Tibial nerve (tissue), 4 donors: ENCODE results near the gene MAML2. TPM values are rescaled to one million over a fixed set of nuclear protein-coding genes. Genes with fewer than 3 reads are reported as not detected.

Experiments used
- DNase-seq, 2 donors: peaks; one replicate each; pipeline ENCODE4 v3.0.0-alpha.2; 2019; ENCODE audit warnings: low spot score in 2 of 2
- H3K27ac ChIP-seq, 4 donors: fragments of 200-600 bp; sonication (generic) in 3 of 4; one replicate each; pipeline ENCODE4 v1.5.1; 2017 to 2019; ENCODE audit warnings: mild to moderate bottlenecking in 1 of 4
- H3K27me3 ChIP-seq, 2 donors: fragments of 200-600 bp; sonication (generic) in 1 of 2; one replicate each; pipeline versions ENCODE4 v1.5.1 to v1.6.0; 2017 to 2019
- H3K36me3 ChIP-seq, 3 donors: fragments of 200-600 bp; sonication (generic); one replicate each; pipeline ENCODE4 v1.5.1; 2018 to 2019
- H3K4me1 ChIP-seq, 4 donors: fragments of 200-600 bp; sonication (generic) in 3 of 4; one replicate each; pipeline ENCODE4 v1.5.1; 2017 to 2019
- H3K4me3 ChIP-seq, 4 donors: fragments of 200-600 bp; sonication (generic) in 3 of 4; one replicate each; pipeline ENCODE4 v1.5.1; 2017 to 2019; ENCODE audit warnings: mild to moderate bottlenecking in 1 of 4, moderate library complexity in 1 of 4
- H3K9me3 ChIP-seq, 4 donors: fragments of 200-600 bp; sonication (generic) in 3 of 4; one replicate each; pipeline ENCODE4 v1.5.1; 2017 to 2019
- EP300 ChIP-seq, 2 donors: sonication (generic); formaldehyde crosslinking; IDR thresholded peaks; one replicate each; pipeline ENCODE4 v1.6.1; 2017; ENCODE audit warnings: antibody characterized with exemption in 2 of 2, mild to moderate bottlenecking in 1 of 2
- POLR2A ChIP-seq, 2 donors: fragments of 450-650 bp; IDR thresholded peaks; one replicate each; pipeline ENCODE4 v1.6.1; 2017; ENCODE audit warnings: antibody characterized with exemption in 2 of 2, mild to moderate bottlenecking in 2 of 2, moderate library complexity in 2 of 2
- WGBS, 2 donors: methylation state at CpG; one replicate each; pipeline ENCODE4 v1.1.5; 2018; 5-methylcytosine and 5-hydroxymethylcytosine counted together
- total RNA-seq, 4 donors: library from RNA; depleted of rRNA; stranded (reverse); fragments of >200 nt; gene quantifications; one replicate each; pipeline ENCODE4 v1.1.0, GENCODE V29; 2016
- TF ChIP-seq, protein P1 (sequence below), 5 experiments: fragments of 200-600 bp in 3 of 5; fragments of 450-650 bp in 2 of 5; sonication (generic) in 3 of 5; IDR thresholded peaks; one replicate each; pipeline ENCODE4 v1.5.1; 2016 to 2019; ENCODE audit warnings: antibody characterized with exemption in 5 of 5, mild to moderate bottlenecking in 3 of 5, moderate library complexity in 2 of 5

Gene MAML2
- total RNA-seq, 4 donors from 2014 or later, result 20.5 to 38.4 (median 27.9) TPM

DNA sequence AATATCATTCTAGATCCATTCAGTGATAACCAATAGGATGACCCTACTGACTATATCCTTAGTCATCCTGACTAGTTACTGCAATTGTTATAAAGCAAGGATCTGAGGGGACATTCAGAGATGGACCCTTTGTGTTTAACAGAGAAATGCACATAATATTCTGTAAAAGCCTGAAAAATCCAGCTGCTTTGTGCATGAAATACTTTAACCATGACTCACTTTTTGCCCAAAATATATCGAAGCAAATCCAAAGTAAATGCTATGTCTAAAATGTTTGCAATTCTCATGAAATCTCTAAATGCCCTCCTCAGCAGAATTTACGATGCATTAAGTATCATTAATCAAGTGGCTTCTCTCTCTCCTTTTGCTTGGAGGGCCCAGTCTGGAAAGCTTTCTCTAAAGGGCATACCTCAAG is 240.3 kb downstream of the MAML2 start:
- 22 to 29% methylated on average over 2 of the region's 2 CpGs for WGBS, 2 donors
- H3K36me3 ChIP-seq, result no peaks in the 10 kb centered on the region
- H3K9me3 ChIP-seq, result no peaks in the 10 kb centered on the region
- no peaks in the 10 kb centered on the region for H3K27me3 ChIP-seq
- H3K4me3 ChIP-seq, result no peak overlapping the region
- peak overlapping the region in 2 of 4 donors; percentile 69 to 79 for H3K27ac ChIP-seq
- DNase-seq, result no peak
- no peak for TF ChIP-seq POLR2A (IDR thresholded peaks at IDR 0.05)
- TF ChIP-seq EP300 (IDR thresholded peaks at IDR 0.05), result no peak
- TF ChIP-seq, protein P1, sequence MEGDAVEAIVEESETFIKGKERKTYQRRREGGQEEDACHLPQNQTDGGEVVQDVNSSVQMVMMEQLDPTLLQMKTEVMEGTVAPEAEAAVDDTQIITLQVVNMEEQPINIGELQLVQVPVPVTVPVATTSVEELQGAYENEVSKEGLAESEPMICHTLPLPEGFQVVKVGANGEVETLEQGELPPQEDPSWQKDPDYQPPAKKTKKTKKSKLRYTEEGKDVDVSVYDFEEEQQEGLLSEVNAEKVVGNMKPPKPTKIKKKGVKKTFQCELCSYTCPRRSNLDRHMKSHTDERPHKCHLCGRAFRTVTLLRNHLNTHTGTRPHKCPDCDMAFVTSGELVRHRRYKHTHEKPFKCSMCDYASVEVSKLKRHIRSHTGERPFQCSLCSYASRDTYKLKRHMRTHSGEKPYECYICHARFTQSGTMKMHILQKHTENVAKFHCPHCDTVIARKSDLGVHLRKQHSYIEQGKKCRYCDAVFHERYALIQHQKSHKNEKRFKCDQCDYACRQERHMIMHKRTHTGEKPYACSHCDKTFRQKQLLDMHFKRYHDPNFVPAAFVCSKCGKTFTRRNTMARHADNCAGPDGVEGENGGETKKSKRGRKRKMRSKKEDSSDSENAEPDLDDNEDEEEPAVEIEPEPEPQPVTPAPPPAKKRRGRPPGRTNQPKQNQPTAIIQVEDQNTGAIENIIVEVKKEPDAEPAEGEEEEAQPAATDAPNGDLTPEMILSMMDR (IDR thresholded peaks at IDR 0.05), result no peak
- H3K4me1 ChIP-seq, result peaks cover 5 to 59% (median 32%) of the 10 kb centered on the region in 4 donors

DNA sequence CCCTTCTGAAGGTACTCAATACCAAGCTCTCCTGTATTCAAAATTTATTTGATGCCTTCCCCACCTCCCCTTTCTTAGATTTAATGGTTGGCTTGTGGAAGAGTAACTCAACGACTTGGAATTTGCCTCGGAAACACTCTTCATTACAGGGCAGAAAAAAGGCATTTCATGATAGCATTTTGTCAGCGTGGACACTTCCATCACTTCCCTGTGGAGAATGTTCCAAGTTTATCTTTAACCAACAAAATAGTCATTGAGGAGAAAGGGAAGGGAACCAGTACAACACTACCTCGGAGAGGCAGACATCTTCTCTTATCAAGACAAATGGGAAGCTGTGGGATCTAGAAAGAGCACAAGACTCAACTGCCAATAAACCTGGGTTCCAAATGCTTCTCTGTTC is 241.8 kb downstream of the MAML2 start:
- Histone ChIP-seq H3K36me3 (no peaks in the 10 kb centered on the region), H3K4me3 (no peak overlapping the region), H3K27ac (peak overlapping the region in 2 of 4 donors; percentile 69 to 79), H3K4me1 (peaks cover 5 to 69% (median 34%) of the 10 kb centered on the region in 4 donors), H3K27me3 (no peaks in the 10 kb centered on the region), H3K9me3 (no peaks in the 10 kb centered on the region)
- 88 to 90% methylated on average over 4 of the region's 4 CpGs for WGBS, 2 donors
- no peak for DNase-seq
- TF ChIP-seq, protein P1 (IDR thresholded peaks at IDR 0.05), result no peak
- TF ChIP-seq POLR2A (IDR thresholded peaks at IDR 0.05) (no peak), EP300 (IDR thresholded peaks at IDR 0.05) (no peak)

DNA sequence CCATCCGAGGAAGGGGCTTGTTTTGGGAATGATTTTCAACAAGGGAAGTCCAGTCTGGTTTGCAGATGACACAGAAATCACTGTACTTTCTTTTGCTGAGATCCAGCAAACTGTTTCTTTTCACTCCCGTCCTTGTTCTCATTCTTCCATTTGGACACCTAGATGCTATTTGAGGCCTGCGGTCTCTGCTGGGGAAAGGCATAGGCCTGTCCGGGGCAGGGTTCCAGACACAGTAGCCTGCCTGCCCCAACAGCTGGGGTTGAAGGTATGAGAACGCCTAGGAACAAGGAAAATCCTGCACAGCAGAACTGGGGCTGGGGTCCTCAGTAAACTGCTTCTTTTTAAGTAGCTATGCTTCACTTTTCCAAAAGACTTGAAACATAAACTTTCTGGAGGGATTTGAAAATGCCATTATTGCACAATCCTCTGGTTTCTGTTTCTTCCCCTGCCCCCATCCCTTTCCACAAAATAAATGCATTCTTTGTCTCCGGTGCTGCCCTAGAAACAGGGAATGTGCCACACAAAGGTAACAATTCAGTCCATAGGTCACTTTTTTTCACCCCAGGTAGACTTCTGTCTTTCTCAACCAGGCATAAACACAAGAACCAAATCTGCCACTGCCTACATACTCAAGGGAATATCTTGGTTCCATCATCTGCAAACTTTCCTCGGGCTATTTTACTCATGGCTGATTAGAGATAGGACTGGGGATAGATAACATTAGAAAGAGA is 244.3 kb downstream of the MAML2 start:
- no peaks in the 10 kb centered on the region for H3K36me3 ChIP-seq
- DNase-seq, result no peak
- H3K4me3 ChIP-seq, result no peak overlapping the region
- 41 to 44% methylated on average over 7 of the region's 7 CpGs for WGBS, 2 donors
- peak overlapping the region; percentile 6 to 84 (median 72) for H3K27ac ChIP-seq
- H3K9me3 ChIP-seq, result no peaks in the 10 kb centered on the region
- H3K4me1 ChIP-seq, result peaks cover 5 to 72% (median 33%) of the 10 kb centered on the region in 4 donors
- no peaks in the 10 kb centered on the region for H3K27me3 ChIP-seq
- TF ChIP-seq EP300 (IDR thresholded peaks at IDR 0.05), result peak in 1 of 2 donors; percentile 66
- TF ChIP-seq, protein P1 (IDR thresholded peaks at IDR 0.05), result no peak

DNA sequence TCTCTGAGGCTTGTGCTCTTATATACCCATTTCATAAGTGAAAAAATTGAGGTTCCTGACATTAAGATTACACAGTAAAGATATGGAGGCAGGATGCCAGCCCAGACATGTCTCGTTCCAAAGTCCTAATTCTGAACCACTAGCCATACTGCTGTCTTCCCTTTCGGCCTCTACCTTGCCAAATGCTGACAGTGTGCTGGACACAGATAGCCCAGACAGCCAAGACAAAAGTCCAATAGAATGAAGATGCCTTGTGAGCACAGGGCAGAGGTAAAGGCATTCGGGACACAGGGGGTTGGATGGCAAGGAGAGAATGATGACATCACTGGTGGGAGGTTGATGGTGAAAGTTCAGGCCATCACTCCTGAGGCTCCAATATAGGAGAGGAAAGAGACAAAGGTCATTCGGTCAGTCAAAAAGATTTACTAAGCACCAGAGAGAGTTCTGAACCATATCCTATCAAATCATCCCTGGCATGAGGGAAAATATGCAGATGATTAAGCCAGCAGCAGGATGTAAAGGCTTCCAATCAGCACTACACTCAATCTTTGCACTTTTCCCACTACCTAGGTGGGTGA is 245.1 kb downstream of the MAML2 start:
- H3K27me3 ChIP-seq, result no peaks in the 10 kb centered on the region
- peaks cover 5 to 72% (median 31%) of the 10 kb centered on the region in 4 donors for H3K4me1 ChIP-seq
- H3K36me3 ChIP-seq, result peaks cover 0 to 2% (median 0%) of the 10 kb centered on the region in 3 donors
- no peak for TF ChIP-seq POLR2A (IDR thresholded peaks at IDR 0.05)
- TF ChIP-seq, protein P1 (IDR thresholded peaks at IDR 0.05), result no peak
- no peak for TF ChIP-seq EP300 (IDR thresholded peaks at IDR 0.05)
- H3K4me3 ChIP-seq, result no peak overlapping the region
- H3K27ac ChIP-seq, result peak overlapping the region; percentile 6 to 84 (median 72)
- 80 to 81% methylated on average over 4 of the region's 4 CpGs for WGBS, 2 donors
- no peaks in the 10 kb centered on the region for H3K9me3 ChIP-seq
- no peak for DNase-seq

DNA sequence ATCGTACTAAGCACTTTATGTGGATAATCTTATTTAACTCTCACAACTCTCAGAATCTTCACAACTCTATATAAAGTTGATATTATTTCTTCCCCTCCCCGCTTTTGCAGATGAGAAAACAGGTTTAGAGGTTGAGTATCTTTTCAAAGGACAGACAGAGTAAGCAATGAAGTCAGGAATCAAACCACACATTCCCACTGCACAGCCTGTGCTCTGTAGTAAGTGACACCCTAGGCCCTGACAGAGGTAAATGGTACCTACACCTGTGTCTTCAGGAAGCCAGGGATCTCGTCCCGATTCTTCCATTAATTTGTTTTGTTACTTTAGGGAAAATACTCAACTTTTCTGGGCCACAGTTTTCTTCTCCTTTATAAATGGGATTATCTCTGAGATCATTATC is 246.6 kb downstream of the MAML2 start:
- Histone ChIP-seq H3K27me3 (no peaks in the 10 kb centered on the region), H3K9me3 (no peaks in the 10 kb centered on the region), H3K36me3 (peaks cover 0 to 9% (median 0%) of the 10 kb centered on the region in 3 donors), H3K4me1 (peaks cover 5 to 78% (median 30%) of the 10 kb centered on the region in 4 donors), H3K4me3 (no peak overlapping the region), H3K27ac (peak overlapping the region in 2 of 4 donors; percentile 82 to 84)
- TF ChIP-seq POLR2A (IDR thresholded peaks at IDR 0.05), result no peak
- TF ChIP-seq EP300 (IDR thresholded peaks at IDR 0.05), result no peak
- TF ChIP-seq, protein P1 (IDR thresholded peaks at IDR 0.05), result no peak
- 78 to 81% methylated on average over 4 of the region's 4 CpGs for WGBS, 2 donors
- no peak for DNase-seq
